Adrenal gland (tissue), 19 donors: Measurements from ENCODE around the gene ZNF709. TPM values are rescaled to one million over a fixed set of nuclear protein-coding genes. Genes with fewer than 3 reads are reported as not detected.

Experiments
- DNase-seq, 7 donors: peaks; one replicate each; pipeline ENCODE4 v3.0.0-alpha.2; 2019 to 2020
- H3K27ac ChIP-seq, 5 donors: fragments of 200-600 bp; sonication (generic) in 4 of 5; 1 replicate in 3 of 5; 2 replicates in 2 of 5; pipeline versions ENCODE4 v1.5.1 to v1.8.0; 2016 to 2020; ENCODE audit warnings: mild to moderate bottlenecking in 1 of 5
- H3K27me3 ChIP-seq: fragments of 200-600 bp; 2 replicates; pipeline ENCODE4 v1.8.0; 2021
- H3K36me3 ChIP-seq, 2 donors: fragments of 200-600 bp; replicated peaks in 1 of 2; 1 replicate in 1 of 2; 2 replicates in 1 of 2; pipeline versions ENCODE4 v1.5.1 to v1.8.0; 2018 to 2022
- H3K4me1 ChIP-seq, 2 donors: fragments of 200-600 bp; replicated peaks in 1 of 2; 1 replicate in 1 of 2; 2 replicates in 1 of 2; pipeline versions ENCODE4 v1.5.1 to v1.8.0; 2018 to 2021
- H3K4me3 ChIP-seq, 4 donors: fragments of 200-600 bp; sonication (generic) in 3 of 4; one replicate each; pipeline ENCODE4 v1.5.1; 2016 to 2018
- H3K9me3 ChIP-seq, 3 donors: fragments of 200-600 bp; sonication (generic) in 1 of 3; replicated peaks in 1 of 3; 1 replicate in 2 of 3; 2 replicates in 1 of 3; pipeline versions ENCODE4 v1.5.1 to v1.8.0; 2016 to 2021
- CTCF ChIP-seq, 6 experiments: fragments of 450-650 bp in 4 of 6; fragments of 200-600 bp in 2 of 6; sonication (generic) in 1 of 6; IDR thresholded peaks; 1 replicate in 5 of 6; 2 replicates in 1 of 6; pipeline versions ENCODE4 v1.5.1 to v1.8.0; 2016 to 2021; ENCODE audit warnings: antibody characterized with exemption in 6 of 6, mild to moderate bottlenecking in 2 of 6, moderate library complexity in 1 of 6
- POLR2A ChIP-seq, 2 donors: fragments of 450-650 bp; IDR thresholded peaks; one replicate each; pipeline ENCODE4 v1.6.1; 2017; ENCODE audit warnings: antibody characterized with exemption in 2 of 2, mild to moderate bottlenecking in 2 of 2, moderate library complexity in 1 of 2
- WGBS, 4 donors: extraction: QIAGEN DNeasy Blood & Tissue Kit in 2 of 4; methylation state at CpG; one replicate each; pipeline versions ENCODE4 v1.1.5 to v1.1.7; 2013 to 2017; 5-methylcytosine and 5-hydroxymethylcytosine counted together
- intact Hi-C, 2 donors: fragments of 100-400 bp; cut with DNase I; formaldehyde crosslinking; loops; one replicate each; pipeline versions ENCODE4 v1.14.1 to v1.15.0; 2022 to 2023
- long read RNA-seq, 10 donors: library from polyadenylated mRNA in 3 of 10; unstranded in 2 of 10; stranded (forward) in 1 of 10; transcript quantifications; one replicate each; pipeline ENCODE4 v2.0.0 and lab custom pipeline, GENCODE V29; 2021 to 2026
- polyA plus RNA-seq, 3 donors: library from polyadenylated mRNA; stranded (reverse); fragments of 200-250 nt in 2 of 3; fragments of 350-450 nt in 1 of 3; fragmentation: Illumina TruSeq in 1 of 3; extraction: RNeasy Lipid Tissue Mini Kit (QIAGEN cat#74804) in 1 of 3; gene quantifications; one replicate each; pipeline ENCODE4 v1.2.3, GENCODE V29; 2013 to 2014
- total RNA-seq, 9 donors: library from RNA; depleted of rRNA in 4 of 9; stranded (reverse); fragments of >200 nt in 4 of 9; fragments of 120-200 nt in 1 of 9; fragmentation: NEBNext Ultra II Directional in 1 of 9; extraction: Animal tissue kit (Norgen Biotek cat#: 25700) in 1 of 9; gene quantifications; one replicate each; pipeline versions ENCODE4 v1.1.0 to v1.2.4, GENCODE V29; 2013 to 2023
- donor health status: healthy with polysubstance abuse.
- donor health status: Bipolar disorder and iron deficiency.
- donor health status: DM: yes; HTN: yes; CAD: no.
- donor health status: DM: no; HTN: no; CAD: no.
- donor health status: DM: no; HTN: no; CAD: no.
- donor health status: DM: yes; HTN: yes; CAD: no.

The ZNF709 gene
- total RNA-seq (1 to 10 TPM; 1.4 to 5.4 (median 4.3) TPM), polyA plus RNA-seq (1 to 10 TPM; 1.2 to 2.9 (median 1.9) TPM)
- long read RNA-seq, donor 1: 0 reads
- long read RNA-seq, donor 2, full-length matches to known transcripts: 1 of 1 reads
- long read RNA-seq, donor 2, partial matches to known transcripts: 0 of 1 reads
- long read RNA-seq, donor 2, other reads (novel, unspliced or antisense): 0 of 1 reads
- long read RNA-seq, donor 3: 0 reads
- long read RNA-seq, donor 4: 0 reads
- long read RNA-seq, donor 5, full-length matches to known transcripts: 6 of 7 reads
- long read RNA-seq, donor 5, partial matches to known transcripts: 0 of 7 reads
- long read RNA-seq, donor 5, other reads (novel, unspliced or antisense): 1 of 7 reads
- long read RNA-seq, donor 6: 0 reads
- long read RNA-seq, donor 7: 0 reads
- long read RNA-seq, donor 8: 0 reads
- long read RNA-seq, donor 9, full-length matches to known transcripts: 2 of 2 reads
- long read RNA-seq, donor 9, partial matches to known transcripts: 0 of 2 reads
- long read RNA-seq, donor 9, other reads (novel, unspliced or antisense): 0 of 2 reads
- long read RNA-seq, donor 10: 0 reads

- peak within 1 kb of the TSS in 4 of 5 donors; percentile 30 to 85 (median 70) for H3K27ac ChIP-seq
- TF ChIP-seq CTCF (IDR thresholded peaks at IDR 0.05) (no peak), POLR2A (IDR thresholded peaks at IDR 0.05) (peak in 1 of 2 donors; percentile 24)
Measured at GRCh38 chr19:12484371-12485051, at the start of gene ZNF709. TSS of gene ZNF709 (minus strand) at chr19:12484816. CDS start at chr19:12484657, 159 bp downstream.

GRCh38 chr19:12527034-12527836 lies 42.6 kb upstream of the ZNF709 start:
- Histone ChIP-seq H3K4me3 (peak overlapping the region in 1 of 4 donors; percentile 27), H3K27ac (no peak overlapping the region), H3K27me3 (no peaks in the 10 kb centered on the region), H3K9me3 (peaks cover 27 to 94% (median 36%) of the 10 kb centered on the region in 3 donors), H3K36me3 (peaks cover 0 to 20% of the 10 kb centered on the region in 2 donors), H3K4me1 (no peaks in the 10 kb centered on the region)
- intact Hi-C loops: loop anchor here in 1 of 2 donors (10.0 kb wide), 1 partner anchor 252 kb away; no protein-coding TSS in a partner anchor
- WGBS, 4 donors: 94 to 99% (median 96%) methylated on average over 8 of the region's 8 CpGs
- DNase-seq: no peak
- no peak for TF ChIP-seq CTCF (IDR thresholded peaks at IDR 0.05)
- TF ChIP-seq POLR2A (IDR thresholded peaks at IDR 0.05): no peak

More at GRCh38 chr19:12484371-12485051, at the start of gene ZNF709:
- WGBS, 4 donors: 0% methylated on average over 22 to 53 of the region's 53 CpGs
- peak; percentile 84 to 96 (median 93) for DNase-seq
- Histone ChIP-seq H3K4me3 (peak within 1 kb of the TSS; percentile 35 to 99 (median 72)), H3K9me3 (no peaks in the 10 kb centered on the region), H3K4me1 (peaks cover 3 to 11% of the 10 kb centered on the region in 2 donors), H3K36me3 (no peaks in the 10 kb centered on the region), H3K27me3 (no peaks in the 10 kb centered on the region)
- intact Hi-C loops: no loop called here

GRCh38 chr19:12526542-12526941 lies 41.9 kb upstream of the ZNF709 start:
- Histone ChIP-seq H3K4me1 (no peaks in the 10 kb centered on the region), H3K4me3 (peak overlapping the region in 1 of 4 donors; percentile 27), H3K9me3 (peaks cover 27 to 96% (median 36%) of the 10 kb centered on the region in 3 donors), H3K27ac (no peak overlapping the region), H3K36me3 (peaks cover 0 to 20% of the 10 kb centered on the region in 2 donors), H3K27me3 (no peaks in the 10 kb centered on the region)
- intact Hi-C loops: loop anchor here in 1 of 2 donors (10.0 kb wide), 1 partner anchor 252 kb away; no protein-coding TSS in a partner anchor
- TF ChIP-seq CTCF (IDR thresholded peaks at IDR 0.05): no peak
- no peak for TF ChIP-seq POLR2A (IDR thresholded peaks at IDR 0.05)
- DNase-seq: no peak
- 91 to 97% (median 94%) methylated on average over 4 of the region's 4 CpGs for WGBS, 4 donors
